Activated T-helper 9 cell treated with anti-CD3 and anti-CD28 coated beads, Interleukin-2, amount 50 U/mL, for 16 hours (primary cell): ENCODE data around the gene ABCA7.
"Not testable (repeated sequence)": the region's sequence is repeated elsewhere in the genome, so short reads cannot be mapped to it uniquely, and the experiment has no call there.

ENCODE experiments used
- DNase-seq: peaks from one replicate; pipeline ENCODE4 v3.0.0-alpha.2; 2020; ENCODE audit warnings: low read depth

The ABCA7 gene

DNA sequence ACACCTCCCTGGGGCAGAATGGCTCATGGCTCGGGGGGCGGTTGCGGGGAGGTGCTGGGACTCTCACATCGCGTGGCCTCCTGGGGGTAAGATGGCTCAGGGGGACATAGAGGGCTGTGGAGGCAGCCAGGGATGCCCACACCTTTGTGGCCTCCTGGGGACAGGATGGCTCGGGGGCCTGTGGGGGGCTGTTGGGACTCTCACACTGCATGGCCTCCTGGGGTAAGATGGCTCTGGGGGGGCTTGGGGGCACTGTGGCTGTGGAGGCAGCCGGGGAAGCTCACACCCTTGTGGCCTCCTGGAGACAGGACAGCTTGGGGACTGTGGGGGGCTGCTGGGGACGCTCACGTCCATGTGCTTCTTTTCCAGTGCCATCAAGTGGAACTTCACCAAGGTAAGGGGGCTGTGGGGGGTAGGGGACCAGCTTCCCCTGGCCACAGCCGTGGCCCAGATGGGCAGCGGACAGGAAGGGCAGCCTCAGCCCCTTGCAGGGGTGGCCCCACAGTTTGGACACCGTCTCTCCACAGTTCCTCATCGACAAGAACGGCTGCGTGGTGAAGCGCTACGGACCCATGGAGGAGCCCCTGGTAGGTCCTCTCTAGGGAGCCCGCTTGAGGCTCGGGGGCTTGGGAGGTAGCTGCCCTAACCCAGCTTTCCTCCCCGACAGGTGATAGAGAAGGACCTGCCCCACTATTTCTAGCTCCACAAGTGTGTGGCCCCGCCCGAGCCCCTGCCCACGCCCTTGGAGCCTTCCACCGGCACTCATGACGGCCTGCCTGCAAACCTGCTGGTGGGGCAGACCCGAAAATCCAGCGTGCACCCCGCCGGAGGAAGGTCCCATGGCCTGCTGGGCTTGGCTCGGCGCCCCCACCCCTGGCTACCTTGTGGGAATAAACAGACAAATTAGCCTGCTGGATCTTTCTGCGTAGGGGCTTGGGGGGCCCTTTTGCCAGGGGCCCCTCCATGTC is 66.2 kb downstream of the ABCA7 start:
- DNase-seq, result no peak

GRCh38 chr19:1106841-1107660 is 67.1 kb downstream of the ABCA7 start:
- DNase-seq, result no peak

- no peak for DNase-seq
Observed at GRCh38 chr19:1107661-1108261, 67.9 kb downstream of the ABCA7 start.

GRCh38 chr19:1108291-1109031 is 68.6 kb downstream of the ABCA7 start:
- no peak for DNase-seq

DNA sequence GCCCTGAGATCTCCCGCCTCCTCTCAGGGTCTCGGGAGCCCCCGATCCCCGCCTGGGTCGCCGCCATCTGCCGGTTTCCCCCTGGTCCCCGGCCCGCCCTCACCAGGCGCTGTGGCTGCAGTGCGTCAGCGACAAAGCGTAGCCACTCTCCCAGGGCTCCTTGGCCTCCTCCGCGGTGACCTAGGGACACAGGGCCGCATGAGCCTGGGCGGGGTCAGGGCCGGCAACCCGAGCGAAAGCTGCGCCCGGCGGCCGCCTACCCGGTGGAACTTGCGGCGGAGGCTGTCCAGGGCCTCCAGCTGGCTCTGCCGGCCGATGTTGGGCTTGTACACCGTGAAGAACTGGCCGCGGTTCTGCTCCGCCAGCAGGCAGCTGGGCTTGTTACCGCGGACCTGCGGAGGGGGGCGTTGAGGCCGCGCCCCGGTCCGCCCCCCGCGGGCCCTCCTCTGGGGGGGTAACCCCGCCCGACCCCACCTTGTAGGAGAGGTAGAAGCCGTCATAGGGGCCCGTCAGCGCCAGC is 69.2 kb downstream of the ABCA7 start:
- DNase-seq, result no peak

GRCh38 chr19:1109697-1110671 is 70.1 kb downstream of the ABCA7 start:
- no peak for DNase-seq

DNA sequence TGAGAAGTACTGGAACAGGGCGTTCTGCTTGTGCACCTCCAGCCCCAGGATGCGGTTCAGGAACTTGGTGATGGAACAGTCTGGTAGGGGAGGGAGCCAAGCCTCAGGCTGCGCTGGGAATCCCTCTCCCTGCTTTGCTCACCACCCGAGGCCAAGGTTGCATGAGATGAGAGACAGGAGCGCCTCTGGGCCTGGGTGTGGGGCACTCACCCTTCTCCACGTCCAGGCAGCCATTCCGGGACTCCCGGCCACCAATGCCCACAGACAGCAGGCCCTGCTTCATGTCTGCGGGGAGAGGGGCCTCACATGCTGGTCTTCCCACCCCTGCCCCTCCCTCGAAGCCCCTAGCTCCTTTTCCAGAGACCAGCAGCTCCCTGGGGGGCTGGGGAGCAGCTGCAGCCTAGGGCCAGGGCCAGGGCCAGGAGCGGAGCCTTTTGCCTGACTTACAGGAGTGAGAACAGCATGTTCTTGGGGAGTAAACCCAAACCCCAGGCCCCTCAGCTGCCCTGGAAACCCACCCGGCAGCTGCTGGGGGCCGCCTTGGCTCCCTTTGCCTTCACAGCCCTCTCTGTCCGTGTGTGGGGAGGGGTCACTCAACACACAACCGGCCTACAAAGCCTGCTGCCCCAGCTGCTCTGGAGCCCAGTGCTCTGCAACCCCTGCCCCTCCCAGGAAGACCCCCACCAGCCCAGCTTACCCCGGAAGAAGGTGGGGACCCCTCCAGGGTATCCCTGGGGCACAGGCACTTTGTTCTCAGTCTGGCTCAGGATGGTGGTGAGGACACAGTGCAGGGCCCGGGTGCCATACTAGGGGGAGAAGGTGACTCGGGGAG is 71.1 kb downstream of the ABCA7 start:
- no peak for DNase-seq

DNA sequence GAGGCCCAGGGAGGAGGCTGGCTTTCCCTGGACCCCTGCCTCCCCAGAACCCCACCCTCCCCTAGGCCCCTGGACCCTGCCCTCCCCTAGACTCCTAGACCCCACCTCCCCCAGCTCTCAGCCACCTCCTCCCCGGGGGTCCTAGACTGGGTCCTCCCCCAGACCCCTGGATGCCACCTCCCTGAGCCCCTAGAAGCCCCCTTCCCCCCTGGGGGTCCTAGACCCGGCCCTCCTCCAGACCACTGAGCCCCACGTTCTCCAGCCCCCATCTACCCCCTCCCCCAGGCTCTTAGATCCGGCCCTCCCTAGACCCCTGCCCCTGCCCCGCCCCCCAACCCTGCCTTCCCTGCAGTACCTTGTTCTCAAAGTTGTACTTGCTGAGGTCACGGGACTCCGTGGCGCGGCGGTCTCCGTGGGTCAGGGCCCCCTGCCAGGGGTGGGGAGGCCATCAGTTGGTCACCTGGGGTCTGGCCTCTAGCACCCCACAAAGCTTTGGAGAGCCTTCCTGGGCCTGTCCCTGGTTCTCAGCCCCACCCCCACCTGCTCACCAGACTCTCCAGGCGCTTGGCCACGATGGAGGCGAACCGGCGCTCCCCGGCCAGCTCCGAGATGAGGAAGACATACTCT is 71.8 kb downstream of the ABCA7 start:
- no peak for DNase-seq

- no peak for DNase-seq
Observed at GRCh38 chr19:1112268-1113029, 72.5 kb downstream of the ABCA7 start.

DNA sequence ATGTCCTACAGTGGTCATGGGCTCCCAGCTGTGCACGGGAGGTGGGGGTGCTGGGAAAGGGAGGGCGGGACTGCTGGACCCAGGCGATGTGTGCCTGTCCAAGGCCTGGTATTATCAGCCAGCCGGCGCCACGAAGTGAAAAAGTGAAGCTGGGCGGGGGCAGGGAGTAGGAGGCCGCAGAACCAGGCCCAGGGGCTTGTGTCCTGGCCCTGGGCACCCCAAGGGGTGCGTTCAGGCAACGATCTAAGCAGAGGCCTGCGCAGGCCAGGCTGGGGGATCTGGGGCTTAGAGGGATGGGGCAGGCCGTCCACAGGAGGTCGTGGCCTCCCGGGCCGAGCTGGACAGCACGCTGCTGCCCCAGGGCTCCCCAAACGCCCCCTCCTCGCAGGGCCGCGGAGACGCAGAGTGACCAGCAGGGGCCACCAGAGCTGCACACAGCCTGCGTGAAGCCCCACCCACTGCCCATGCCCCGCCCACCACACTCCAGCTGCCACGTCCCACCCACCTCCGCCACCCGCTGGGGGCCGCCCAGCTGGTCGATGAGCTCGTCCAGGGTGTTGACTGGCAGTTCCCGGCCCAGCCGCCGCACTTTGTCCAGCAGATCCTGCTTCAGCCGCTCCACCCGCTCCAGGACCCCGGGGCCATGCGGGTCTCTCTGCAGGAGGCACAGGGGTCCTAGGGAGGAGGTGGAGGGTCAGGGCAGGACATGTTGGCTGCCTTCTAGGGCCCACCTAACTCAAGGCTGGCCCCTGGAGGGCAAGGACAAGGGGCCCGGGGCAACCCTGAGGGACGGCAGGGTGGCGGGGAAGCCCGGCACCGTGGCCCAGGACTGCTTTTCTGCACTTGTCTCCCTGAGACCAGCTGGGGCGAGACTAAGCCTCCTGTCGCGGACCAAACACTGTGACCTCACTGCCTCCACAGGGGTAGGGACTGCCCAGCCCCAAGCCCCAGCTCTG is 73.4 kb downstream of the ABCA7 start:
- DNase-seq, result peak; percentile 72

GRCh38 chr19:1113986-1114483 is 74.1 kb downstream of the ABCA7 start:
- DNase-seq, result no peak

- not testable (repeated sequence) for DNase-seq
Observed at GRCh38 chr19:1114728-1115127, 74.8 kb downstream of the ABCA7 start.
